Epithelial cell of proximal tubule (primary cell): ENCODE measurements around the gene ECHDC1. TPM values are rescaled to one million over a fixed set of nuclear protein-coding genes. Genes with fewer than 3 reads are reported as not detected.
"Not testable (repeated sequence)": the region's sequence is repeated elsewhere in the genome, so short reads cannot be mapped to it uniquely, and the experiment has no call there.

Experiments
- DNase-seq: peaks from one replicate; pipeline ENCODE4 v3.0.0-alpha.2; 2011; ENCODE audit warnings: low read depth
- H3K4me3 ChIP-seq: 2 replicates; pipeline ENCODE4 v1.5.1; 2011; ENCODE audit warnings: low read depth, mild to moderate bottlenecking, low read length
- total RNA-seq: library from RNA; depleted of rRNA; stranded (reverse); fragments of >200 nt; gene quantifications from 2 replicates; pipeline ENCODE4 v1.2.3, GENCODE V29; 2015
- TF ChIP-seq, protein P1 (sequence below): conservative IDR thresholded peaks from 2 replicates; pipeline ENCODE4 v1.5.1; 2012; ENCODE audit warnings: low read depth, mild to moderate bottlenecking, low read length

The ECHDC1 gene
- total RNA-seq, 1 donor from 2014 or later, result 47.9 TPM

DNA sequence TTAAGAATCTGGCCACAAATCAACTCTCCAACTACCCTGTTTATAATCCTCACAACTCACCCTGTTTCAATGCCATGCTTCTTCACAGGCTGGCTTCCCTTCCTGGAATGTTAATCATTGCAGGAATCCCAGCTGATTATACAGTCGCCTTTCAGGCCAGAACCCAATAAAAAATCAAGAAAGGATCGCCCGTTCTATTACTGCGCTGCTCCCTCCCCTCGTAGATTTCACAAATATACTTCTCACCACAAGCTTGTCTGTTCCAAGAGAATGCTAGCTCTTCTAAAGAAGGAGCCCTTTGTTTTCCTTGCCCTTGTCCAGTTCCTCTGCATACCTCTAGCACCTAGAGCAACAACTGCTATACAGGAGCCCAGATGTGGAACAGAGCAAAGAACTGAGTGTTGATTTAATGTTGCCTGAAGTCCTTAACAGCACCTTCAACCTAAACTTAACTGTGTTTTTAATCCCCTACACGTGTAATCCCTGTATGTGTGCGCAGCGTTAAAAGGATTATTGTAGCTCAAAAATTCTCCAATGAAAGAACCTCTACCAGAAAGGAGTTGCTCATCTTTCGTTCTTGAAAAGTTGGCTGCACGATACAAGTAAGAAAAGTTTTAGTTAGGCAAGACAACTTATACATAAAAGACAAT is 988 bp downstream of the ECHDC1 start:
- TF ChIP-seq, protein P1, sequence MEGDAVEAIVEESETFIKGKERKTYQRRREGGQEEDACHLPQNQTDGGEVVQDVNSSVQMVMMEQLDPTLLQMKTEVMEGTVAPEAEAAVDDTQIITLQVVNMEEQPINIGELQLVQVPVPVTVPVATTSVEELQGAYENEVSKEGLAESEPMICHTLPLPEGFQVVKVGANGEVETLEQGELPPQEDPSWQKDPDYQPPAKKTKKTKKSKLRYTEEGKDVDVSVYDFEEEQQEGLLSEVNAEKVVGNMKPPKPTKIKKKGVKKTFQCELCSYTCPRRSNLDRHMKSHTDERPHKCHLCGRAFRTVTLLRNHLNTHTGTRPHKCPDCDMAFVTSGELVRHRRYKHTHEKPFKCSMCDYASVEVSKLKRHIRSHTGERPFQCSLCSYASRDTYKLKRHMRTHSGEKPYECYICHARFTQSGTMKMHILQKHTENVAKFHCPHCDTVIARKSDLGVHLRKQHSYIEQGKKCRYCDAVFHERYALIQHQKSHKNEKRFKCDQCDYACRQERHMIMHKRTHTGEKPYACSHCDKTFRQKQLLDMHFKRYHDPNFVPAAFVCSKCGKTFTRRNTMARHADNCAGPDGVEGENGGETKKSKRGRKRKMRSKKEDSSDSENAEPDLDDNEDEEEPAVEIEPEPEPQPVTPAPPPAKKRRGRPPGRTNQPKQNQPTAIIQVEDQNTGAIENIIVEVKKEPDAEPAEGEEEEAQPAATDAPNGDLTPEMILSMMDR, result no peak
- DNase-seq, result peak; percentile 48
- peak overlapping the region; percentile 87 for H3K4me3 ChIP-seq

DNA sequence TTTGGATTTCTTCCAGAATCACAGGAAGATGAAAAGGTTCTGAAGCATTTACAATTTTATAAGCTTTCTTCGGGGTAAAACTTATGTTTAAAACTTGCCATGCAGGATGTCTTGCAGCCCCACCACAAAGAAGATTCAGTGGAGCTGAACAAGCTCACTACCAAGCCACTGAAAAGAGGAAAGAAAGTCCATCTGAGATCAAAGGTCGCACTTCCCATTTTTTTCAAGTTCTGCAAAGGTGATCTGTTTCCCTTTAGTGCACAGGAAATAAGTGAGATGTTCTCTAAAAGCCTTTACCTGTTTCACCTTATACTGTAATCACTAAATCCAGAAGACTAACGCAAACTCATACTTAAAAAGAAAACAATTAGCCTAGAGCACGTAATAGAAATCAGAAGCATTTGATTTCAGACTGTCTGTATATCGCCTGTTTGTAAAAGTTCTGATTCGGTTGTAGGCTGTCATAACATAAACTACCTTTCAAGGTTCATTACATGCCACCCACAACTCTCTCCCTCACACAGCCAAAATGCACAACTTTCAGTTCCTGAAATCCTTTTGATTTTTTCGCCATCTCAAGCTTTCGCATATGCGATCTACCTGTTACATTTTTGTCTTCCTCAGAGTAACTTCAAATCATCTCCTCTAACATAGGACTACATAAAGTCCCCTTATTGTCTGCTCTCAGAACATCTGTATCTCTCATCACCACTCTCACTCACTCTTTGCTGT is 1.8 kb downstream of the ECHDC1 start:
- H3K4me3 ChIP-seq, result peak overlapping the region; percentile 87
- TF ChIP-seq, protein P1, result no peak
- no peak for DNase-seq

DNA sequence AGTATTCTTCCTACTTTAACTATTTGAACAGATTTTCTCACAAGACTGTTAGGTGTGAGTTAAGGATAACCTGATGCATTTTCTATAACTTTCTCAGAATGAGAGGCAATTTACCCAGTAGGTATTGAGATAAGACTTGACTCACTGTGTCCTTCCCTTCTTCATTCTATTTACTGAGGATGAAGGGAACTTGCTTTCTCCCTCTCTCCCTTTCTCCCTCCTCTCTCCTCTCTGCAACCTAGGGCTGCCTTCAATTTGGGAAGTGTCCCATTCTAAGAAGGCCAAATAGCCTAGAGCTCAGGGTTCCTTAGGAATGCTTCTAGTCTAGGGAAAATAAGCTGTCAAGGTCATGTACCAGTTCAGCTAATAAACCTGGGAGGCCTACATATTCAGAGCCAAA is 3.2 kb downstream of the ECHDC1 start:
- TF ChIP-seq, protein P1, result no peak
- no peak for DNase-seq
- H3K4me3 ChIP-seq, result no peak overlapping the region

DNA sequence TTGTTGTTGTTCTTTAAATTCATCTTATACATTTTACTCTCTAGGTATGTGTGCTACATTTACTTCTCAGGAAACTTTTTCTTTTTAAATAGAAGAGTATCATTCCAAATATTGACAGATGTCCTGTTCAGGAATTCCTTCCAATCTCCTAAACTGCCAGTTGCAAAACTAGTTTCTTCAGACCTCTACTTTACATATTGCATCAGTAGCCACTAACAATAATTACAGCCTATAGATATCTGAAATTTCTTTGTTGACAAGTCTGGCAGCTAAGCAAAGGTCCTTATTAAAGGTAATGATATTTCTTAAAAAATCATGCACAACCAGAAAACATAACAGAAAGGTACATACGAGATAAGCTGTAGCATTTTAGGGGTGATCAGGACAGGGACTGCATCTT is 4.5 kb downstream of the ECHDC1 start:
- H3K4me3 ChIP-seq, result no peak overlapping the region
- TF ChIP-seq, protein P1, result no peak
- DNase-seq, result no peak

DNA sequence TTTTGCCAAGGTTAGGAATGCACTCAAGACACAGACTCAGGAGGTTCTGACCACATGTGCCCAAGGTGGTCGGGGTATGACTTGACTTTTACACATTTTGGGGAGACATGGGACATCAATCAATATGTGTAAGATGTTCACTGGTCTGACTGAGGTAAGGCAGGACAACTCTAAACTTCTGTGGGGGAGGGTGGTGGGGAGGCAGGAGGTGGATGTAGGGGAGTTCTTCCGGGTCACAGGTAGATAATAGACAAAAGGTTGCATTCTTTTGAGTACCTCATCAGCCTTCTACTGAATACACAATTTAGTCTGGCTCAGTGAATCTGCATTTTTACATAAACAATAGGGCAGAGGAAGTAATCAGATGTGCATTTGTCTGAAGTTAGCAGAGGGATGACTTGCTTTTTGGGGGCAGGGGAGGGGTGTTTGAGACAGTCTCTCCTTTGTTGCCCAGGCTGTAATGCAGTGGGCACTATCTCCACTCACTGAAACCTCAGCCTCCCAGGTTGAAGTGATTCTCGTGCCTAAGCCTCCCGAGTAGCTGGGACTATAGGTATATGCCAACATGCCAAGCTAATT is 10.9 kb downstream of the ECHDC1 start:
- TF ChIP-seq, protein P1, result no peak
- no peak overlapping the region for H3K4me3 ChIP-seq
- DNase-seq, result no peak

DNA sequence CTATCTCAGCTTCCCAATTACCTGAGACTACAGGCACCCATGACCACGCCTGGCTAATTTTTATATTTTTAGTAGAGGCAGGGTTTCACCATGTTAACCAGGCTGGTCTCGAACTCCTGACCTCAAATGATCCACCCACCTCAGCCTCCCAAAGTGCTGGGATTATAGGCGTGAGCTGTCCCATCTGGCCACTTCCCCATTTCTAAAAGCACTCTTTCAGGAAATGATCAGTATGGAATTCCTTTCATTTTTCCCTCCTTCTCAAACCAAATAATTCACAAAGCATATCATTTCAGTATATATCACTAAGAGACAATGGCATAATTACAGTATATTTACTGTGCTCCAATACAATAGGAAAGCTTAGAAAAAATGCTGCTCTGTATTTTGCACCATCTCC is 12.2 kb downstream of the ECHDC1 start:
- DNase-seq, H3K4me3 ChIP-seq: not testable (repeated sequence)

DNA sequence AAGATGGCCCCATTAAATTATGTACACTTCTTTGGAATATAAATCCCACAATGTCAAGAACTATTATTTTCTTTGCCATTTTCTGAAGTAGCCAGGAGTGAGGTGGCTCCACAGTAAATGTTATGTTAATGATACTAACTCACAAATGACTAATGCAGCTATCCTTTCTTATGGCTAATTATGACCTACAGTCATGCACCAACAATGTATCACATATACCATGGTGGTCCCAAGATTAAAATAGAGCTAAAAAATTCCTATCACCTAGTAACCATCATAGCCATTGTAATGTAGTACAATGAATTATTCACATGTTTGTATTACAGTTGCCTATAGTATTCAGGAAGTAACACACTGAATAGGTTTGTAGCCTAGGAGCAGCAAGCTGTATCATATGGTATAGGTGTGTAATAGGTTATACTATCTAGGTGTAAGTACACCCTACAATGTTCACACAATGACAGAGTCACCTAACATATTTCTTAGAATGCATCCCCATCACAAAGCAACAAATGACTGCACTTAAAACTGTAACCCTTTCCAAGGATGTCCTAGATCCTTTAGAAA is 15.3 kb downstream of the ECHDC1 start:
- DNase-seq, result no peak
- TF ChIP-seq, protein P1, result no peak
- H3K4me3 ChIP-seq, result no peak overlapping the region
